GM23338 (cell line): ENCODE results near the gene HHATL. TPM values are rescaled to one million over a fixed set of nuclear protein-coding genes. Genes with fewer than 3 reads are reported as not detected.

Experiments used
- ATAC-seq: fragments of 200-7000 bp; cut with Tn5 transposase; 3 replicates; pipeline ENCODE4 v1.9.1; 2020
- DNase-seq: peaks from one replicate; pipeline ENCODE4 v3.0.0-alpha.2; 2015; ENCODE audit warnings: low spot score
- H2AFZ ChIP-seq: fragments of 200-600 bp; sonication (generic); 2 replicates; pipeline ENCODE4 v1.8.0; 2016; ENCODE audit warnings: antibody characterized with exemption, mild to moderate bottlenecking, moderate library complexity
- H3F3A ChIP-seq: fragments of 200-600 bp; sonication (generic); replicated peaks from 2 replicates; pipeline ENCODE4 v1.8.0; 2017; ENCODE audit warnings: antibody characterized with exemption, mixed run types, low read depth
- H3K27ac ChIP-seq: fragments of 200-600 bp; sonication (generic); 2 replicates; pipeline ENCODE4 v1.6.1; 2016; ENCODE audit warnings: low read depth
- H3K27me3 ChIP-seq: fragments of 200-600 bp; sonication (generic); 2 replicates; pipeline ENCODE4 v1.8.0; 2016; ENCODE audit warnings: mild to moderate bottlenecking, mixed run types, moderate library complexity; ENCODE audit not compliant: insufficient read depth
- H3K36me3 ChIP-seq: fragments of 200-600 bp; sonication (generic); 2 replicates; pipeline ENCODE4 v1.8.0; 2016; ENCODE audit warnings: mild to moderate bottlenecking; ENCODE audit not compliant: insufficient read depth
- H3K4me1 ChIP-seq: fragments of 200-600 bp; sonication (generic); 2 replicates; pipeline ENCODE4 v1.8.0; 2016; ENCODE audit warnings: mild to moderate bottlenecking, moderate library complexity; ENCODE audit not compliant: insufficient read depth
- H3K4me2 ChIP-seq: fragments of 200-600 bp; sonication (generic); 2 replicates; pipeline ENCODE4 v1.7.1; 2017; ENCODE audit warnings: mixed run types
- H3K4me3 ChIP-seq: fragments of 200-600 bp; sonication (generic); 2 replicates; pipeline ENCODE4 v1.6.1; 2016; ENCODE audit warnings: mixed run types
- H3K79me2 ChIP-seq: fragments of 200-600 bp; sonication (generic); replicated peaks from 2 replicates; pipeline ENCODE4 v1.8.0; 2017; ENCODE audit warnings: mild to moderate bottlenecking; ENCODE audit not compliant: insufficient read depth
- H3K9me2 ChIP-seq: fragments of 200-600 bp; sonication (generic); 2 replicates; pipeline ENCODE4 v1.8.0; 2017; ENCODE audit not compliant: insufficient read depth
- H4K20me1 ChIP-seq: fragments of 200-600 bp; sonication (generic); replicated peaks from 2 replicates; pipeline ENCODE4 v1.8.0; 2017; ENCODE audit warnings: mild to moderate bottlenecking; ENCODE audit not compliant: insufficient read depth
- H3K27ac Mint-ChIP-seq: 2 replicates; pipeline ENCODE4 v1.8.0; 2020; ENCODE audit warnings: inconsistent platforms, mild to moderate bottlenecking, moderate library complexity, mixed read lengths
- H3K27me3 Mint-ChIP-seq: 3 replicates; pipeline ENCODE4 v1.8.0; 2022; ENCODE audit warnings: low read depth, mild to moderate bottlenecking, moderate library complexity, mixed read lengths, inconsistent platforms; ENCODE audit not compliant: insufficient read depth, poor library complexity
- H3K36me3 Mint-ChIP-seq: 3 replicates; pipeline ENCODE4 v1.8.0; 2021; ENCODE audit warnings: low read depth, mild to moderate bottlenecking, inconsistent platforms, moderate library complexity, mixed read lengths
- H3K4me1 Mint-ChIP-seq: 3 replicates; pipeline ENCODE4 v1.8.0; 2020; ENCODE audit warnings: mild to moderate bottlenecking, inconsistent platforms, mixed read lengths
- H3K4me3 Mint-ChIP-seq: 3 replicates; pipeline ENCODE4 v1.8.0; 2021; ENCODE audit warnings: moderate library complexity, mild to moderate bottlenecking, inconsistent platforms, mixed read lengths
- H3K9me3 Mint-ChIP-seq: 3 replicates; pipeline ENCODE4 v1.8.0; 2020; ENCODE audit warnings: moderate library complexity, mild to moderate bottlenecking, inconsistent platforms, mixed read lengths
- CREB1 ChIP-seq: fragments of 250-450 bp; sonication (Bioruptor Pico); IDR thresholded peaks from 2 replicates; pipeline ENCODE4 v1.5.0; 2020; ENCODE audit warnings: low read depth, mild to moderate bottlenecking, moderate library complexity
- NANOG ChIP-seq: IDR thresholded peaks from 2 replicates; pipeline ENCODE4 v1.6.1; 2016; ENCODE audit warnings: antibody characterized with exemption, borderline replicate concordance
- POLR2AphosphoS5 ChIP-seq: IDR thresholded peaks from 2 replicates; pipeline ENCODE4 v1.6.1; 2016; ENCODE audit warnings: antibody characterized with exemption, low read depth
- STAT1 ChIP-seq: IDR thresholded peaks from one replicate; pipeline ENCODE4 v1.6.1; 2016; ENCODE audit warnings: antibody characterized with exemption; ENCODE audit not compliant: unreplicated experiment
- ZNF114 ChIP-seq: fragments of 250-450 bp; sonication (Bioruptor Pico); IDR thresholded peaks from 2 replicates; pipeline ENCODE4 v1.5.0; 2020; ENCODE audit warnings: mild to moderate bottlenecking, moderate library complexity
- ZNF331 ChIP-seq: fragments of 250-450 bp; sonication (Bioruptor Pico); IDR thresholded peaks from 2 replicates; pipeline ENCODE4 v1.5.0; 2020; ENCODE audit warnings: low read depth, mild to moderate bottlenecking, moderate library complexity
- polyA plus RNA-seq: library from polyadenylated mRNA; unstranded; fragments of >200 nt; fragmentation: Nextera tagmentation; extraction: Ambion mirVana; gene quantifications from 2 replicates; pipeline ENCODE4 v1.2.1, GENCODE V29; 2016
- total RNA-seq: library from RNA; depleted of rRNA; stranded (reverse); fragments of >200 nt; shearing (Covaris generic); gene quantifications from 2 replicates; pipeline ENCODE4 v1.2.3, GENCODE V29; 2014
- TF ChIP-seq, protein P1 (sequence below): IDR thresholded peaks from one replicate; pipeline ENCODE4 v1.6.1; 2018; ENCODE audit warnings: antibody characterized with exemption; ENCODE audit not compliant: unreplicated experiment

Gene HHATL
- total and polyA plus RNA-seq, 2 experiments from 2014 or later = not detected

DNA sequence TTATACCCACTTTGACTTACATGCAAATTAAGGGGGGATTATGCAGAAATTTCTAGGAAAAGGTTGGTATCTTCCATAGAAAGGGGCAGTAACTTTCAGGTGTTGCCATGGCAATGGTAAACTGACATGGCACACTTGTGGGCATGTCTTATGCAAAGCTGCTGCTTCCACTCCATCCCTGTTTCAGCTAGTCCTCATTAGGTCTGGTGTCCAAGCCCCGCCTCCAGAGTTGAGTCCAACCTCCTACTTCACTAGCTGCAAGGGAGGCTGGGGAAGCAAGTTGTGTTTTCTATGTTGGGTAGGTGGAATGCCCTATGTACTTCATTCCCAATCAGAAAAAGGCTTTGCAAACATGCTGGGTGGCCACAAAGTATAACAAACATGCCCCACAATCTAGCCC is 31.9 kb downstream of the HHATL start:
- DNase-seq = peak; percentile 24
- TF ChIP-seq STAT1 = no peak
- no peak for TF ChIP-seq ZNF331 (CRISPR knock-in tag)
- TF ChIP-seq, protein P1, sequence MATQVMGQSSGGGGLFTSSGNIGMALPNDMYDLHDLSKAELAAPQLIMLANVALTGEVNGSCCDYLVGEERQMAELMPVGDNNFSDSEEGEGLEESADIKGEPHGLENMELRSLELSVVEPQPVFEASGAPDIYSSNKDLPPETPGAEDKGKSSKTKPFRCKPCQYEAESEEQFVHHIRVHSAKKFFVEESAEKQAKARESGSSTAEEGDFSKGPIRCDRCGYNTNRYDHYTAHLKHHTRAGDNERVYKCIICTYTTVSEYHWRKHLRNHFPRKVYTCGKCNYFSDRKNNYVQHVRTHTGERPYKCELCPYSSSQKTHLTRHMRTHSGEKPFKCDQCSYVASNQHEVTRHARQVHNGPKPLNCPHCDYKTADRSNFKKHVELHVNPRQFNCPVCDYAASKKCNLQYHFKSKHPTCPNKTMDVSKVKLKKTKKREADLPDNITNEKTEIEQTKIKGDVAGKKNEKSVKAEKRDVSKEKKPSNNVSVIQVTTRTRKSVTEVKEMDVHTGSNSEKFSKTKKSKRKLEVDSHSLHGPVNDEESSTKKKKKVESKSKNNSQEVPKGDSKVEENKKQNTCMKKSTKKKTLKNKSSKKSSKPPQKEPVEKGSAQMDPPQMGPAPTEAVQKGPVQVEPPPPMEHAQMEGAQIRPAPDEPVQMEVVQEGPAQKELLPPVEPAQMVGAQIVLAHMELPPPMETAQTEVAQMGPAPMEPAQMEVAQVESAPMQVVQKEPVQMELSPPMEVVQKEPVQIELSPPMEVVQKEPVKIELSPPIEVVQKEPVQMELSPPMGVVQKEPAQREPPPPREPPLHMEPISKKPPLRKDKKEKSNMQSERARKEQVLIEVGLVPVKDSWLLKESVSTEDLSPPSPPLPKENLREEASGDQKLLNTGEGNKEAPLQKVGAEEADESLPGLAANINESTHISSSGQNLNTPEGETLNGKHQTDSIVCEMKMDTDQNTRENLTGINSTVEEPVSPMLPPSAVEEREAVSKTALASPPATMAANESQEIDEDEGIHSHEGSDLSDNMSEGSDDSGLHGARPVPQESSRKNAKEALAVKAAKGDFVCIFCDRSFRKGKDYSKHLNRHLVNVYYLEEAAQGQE = no peak
- no peak for TF ChIP-seq ZNF114 (CRISPR knock-in tag)
- H4K20me1 ChIP-seq = no peaks in the 10 kb centered on the region
- no peaks in the 10 kb centered on the region for H3K4me1 ChIP-seq
- H3K4me3 ChIP-seq = no peak overlapping the region
- 0 out of 2 replicates have a peak, but pooled peaks cover 9% of the 10 kb centered on the region for H3K9me2 ChIP-seq
- no peaks in the 10 kb centered on the region for H3F3A ChIP-seq
- Mint-ChIP-seq H3K9me3 (0 out of 3 replicates have a peak, but pooled peaks cover 6% of the 10 kb centered on the region), H3K4me1 (peaks cover 9% of the 10 kb centered on the region; the same call in 2 of the 3 replicates), H3K27me3 (no peaks in the 10 kb centered on the region), H3K36me3 (no peaks in the 10 kb centered on the region), H3K27ac (no peak overlapping the region), H3K4me3 (no peak overlapping the region)
- H3K27me3 ChIP-seq = no peaks in the 10 kb centered on the region
- no peak overlapping the region for H2AFZ ChIP-seq
- H3K27ac ChIP-seq = no peak overlapping the region
- no peaks in the 10 kb centered on the region for H3K79me2 ChIP-seq
- no peaks in the 10 kb centered on the region for H3K36me3 ChIP-seq
- H3K4me2 ChIP-seq = no peak overlapping the region
- ATAC-seq = no peak

DNA sequence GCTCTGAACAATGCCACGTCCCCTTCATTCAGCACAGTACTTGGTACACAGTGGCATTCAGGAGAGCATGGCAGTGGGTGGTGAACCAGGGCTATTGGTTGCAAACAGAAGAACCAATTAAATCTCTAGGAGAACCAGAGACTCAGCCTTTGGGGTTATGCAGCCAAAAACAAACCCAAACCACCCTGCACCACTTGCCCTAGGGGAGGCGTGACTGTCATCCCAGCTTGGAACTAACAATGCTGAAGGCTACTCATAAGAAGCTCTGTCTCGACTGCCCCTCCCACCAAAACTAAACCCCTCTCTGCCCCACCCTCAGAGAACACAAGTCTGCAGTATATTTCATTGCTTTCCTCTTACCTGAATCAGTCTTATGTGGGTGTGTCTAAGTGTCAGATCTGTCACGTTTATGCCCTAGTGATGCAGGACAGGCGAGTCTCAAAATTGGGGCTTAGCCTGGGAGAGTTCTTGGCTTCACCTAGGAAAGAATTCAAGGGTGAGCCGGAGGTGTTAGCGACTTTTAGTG is 32.5 kb downstream of the HHATL start:
- H3K9me2 ChIP-seq = 0 out of 2 replicates have a peak, but pooled peaks cover 9% of the 10 kb centered on the region
- H3K4me3 Mint-ChIP-seq = no peak overlapping the region
- H3K36me3 Mint-ChIP-seq = no peaks in the 10 kb centered on the region
- H3K4me1 Mint-ChIP-seq = peaks cover 9% of the 10 kb centered on the region; the same call in 2 of the 3 replicates
- H3F3A ChIP-seq = no peaks in the 10 kb centered on the region
- TF ChIP-seq CREB1 (CRISPR knock-in tag) = no peak
- TF ChIP-seq NANOG = no peak
- TF ChIP-seq ZNF114 (CRISPR knock-in tag) = no peak
- H3K79me2 ChIP-seq = no peaks in the 10 kb centered on the region
- H3K27me3 Mint-ChIP-seq = no peaks in the 10 kb centered on the region
- no peak overlapping the region for H3K27ac Mint-ChIP-seq
- ATAC-seq (no peak), DNase-seq (no peak)
- no peaks in the 10 kb centered on the region for H3K36me3 ChIP-seq
- no peaks in the 10 kb centered on the region for H4K20me1 ChIP-seq
- no peak overlapping the region for H2AFZ ChIP-seq
- no peaks in the 10 kb centered on the region for H3K27me3 ChIP-seq
- H3K9me3 Mint-ChIP-seq = 0 out of 3 replicates have a peak, but pooled peaks cover 6% of the 10 kb centered on the region
- H3K4me3 ChIP-seq = no peak overlapping the region
- no peak overlapping the region for H3K4me2 ChIP-seq
- H3K4me1 ChIP-seq = no peaks in the 10 kb centered on the region
- no peak overlapping the region for H3K27ac ChIP-seq

DNA sequence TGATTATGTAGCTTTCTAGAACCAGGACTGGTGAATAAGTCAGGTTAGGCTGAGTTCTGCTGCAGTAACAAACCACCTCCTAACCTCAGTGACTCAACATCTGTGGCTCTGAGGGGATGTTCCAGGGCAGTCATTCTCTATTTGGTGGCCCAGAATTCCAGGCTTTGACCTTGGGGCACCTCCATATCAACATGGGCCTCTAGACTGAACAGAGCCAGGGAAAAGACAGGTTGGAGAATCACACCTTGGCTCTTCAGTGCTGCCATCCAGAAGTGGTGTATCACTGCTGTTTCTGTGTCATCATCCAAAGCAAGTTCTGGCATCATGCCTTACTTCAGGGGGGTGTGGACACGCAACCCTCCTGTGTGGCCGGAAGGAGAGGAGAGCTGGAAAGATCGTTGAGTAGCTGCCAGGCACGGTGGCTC is 33.8 kb downstream of the HHATL start:
- H3F3A ChIP-seq = no peaks in the 10 kb centered on the region
- H3K27ac Mint-ChIP-seq = no peak overlapping the region
- H2AFZ ChIP-seq = no peak overlapping the region
- H3K4me1 ChIP-seq = no peaks in the 10 kb centered on the region
- no peaks in the 10 kb centered on the region for H3K27me3 ChIP-seq
- H3K27me3 Mint-ChIP-seq = no peaks in the 10 kb centered on the region
- H3K4me3 ChIP-seq = no peak overlapping the region
- no peaks in the 10 kb centered on the region for H4K20me1 ChIP-seq
- no peak for TF ChIP-seq POLR2AphosphoS5
- ATAC-seq (no peak), DNase-seq (no peak)
- H3K4me2 ChIP-seq = no peak overlapping the region
- H3K9me2 ChIP-seq = 0 out of 2 replicates have a peak, but pooled peaks cover 9% of the 10 kb centered on the region
- H3K36me3 ChIP-seq = no peaks in the 10 kb centered on the region
- H3K36me3 Mint-ChIP-seq = no peaks in the 10 kb centered on the region
- no peaks in the 10 kb centered on the region for H3K79me2 ChIP-seq
- H3K27ac ChIP-seq = no peak overlapping the region
- no peak overlapping the region for H3K4me3 Mint-ChIP-seq
- H3K9me3 Mint-ChIP-seq = 0 out of 3 replicates have a peak, but pooled peaks cover 6% of the 10 kb centered on the region
- H3K4me1 Mint-ChIP-seq = peaks cover 9% of the 10 kb centered on the region; the same call in 2 of the 3 replicates
